ENCODE data around the gene MYBL2.

GRCh38 chr20:43653966-43654365 is 12.9 kb upstream of the MYBL2 start:
- TF ChIP-seq CTCF (IDR thresholded peaks at IDR 0.05) (no peak), USF2 (IDR thresholded peaks at IDR 0.05; ENCODE audit: borderline replicate concordance, low read depth, low read length) (no peak)
- TF ChIP-seq, protein P1, sequence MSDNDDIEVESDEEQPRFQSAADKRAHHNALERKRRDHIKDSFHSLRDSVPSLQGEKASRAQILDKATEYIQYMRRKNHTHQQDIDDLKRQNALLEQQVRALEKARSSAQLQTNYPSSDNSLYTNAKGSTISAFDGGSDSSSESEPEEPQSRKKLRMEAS (IDR thresholded peaks at IDR 0.05; ENCODE audit: low read depth) = no peak
- TF ChIP-seq, protein P2, sequence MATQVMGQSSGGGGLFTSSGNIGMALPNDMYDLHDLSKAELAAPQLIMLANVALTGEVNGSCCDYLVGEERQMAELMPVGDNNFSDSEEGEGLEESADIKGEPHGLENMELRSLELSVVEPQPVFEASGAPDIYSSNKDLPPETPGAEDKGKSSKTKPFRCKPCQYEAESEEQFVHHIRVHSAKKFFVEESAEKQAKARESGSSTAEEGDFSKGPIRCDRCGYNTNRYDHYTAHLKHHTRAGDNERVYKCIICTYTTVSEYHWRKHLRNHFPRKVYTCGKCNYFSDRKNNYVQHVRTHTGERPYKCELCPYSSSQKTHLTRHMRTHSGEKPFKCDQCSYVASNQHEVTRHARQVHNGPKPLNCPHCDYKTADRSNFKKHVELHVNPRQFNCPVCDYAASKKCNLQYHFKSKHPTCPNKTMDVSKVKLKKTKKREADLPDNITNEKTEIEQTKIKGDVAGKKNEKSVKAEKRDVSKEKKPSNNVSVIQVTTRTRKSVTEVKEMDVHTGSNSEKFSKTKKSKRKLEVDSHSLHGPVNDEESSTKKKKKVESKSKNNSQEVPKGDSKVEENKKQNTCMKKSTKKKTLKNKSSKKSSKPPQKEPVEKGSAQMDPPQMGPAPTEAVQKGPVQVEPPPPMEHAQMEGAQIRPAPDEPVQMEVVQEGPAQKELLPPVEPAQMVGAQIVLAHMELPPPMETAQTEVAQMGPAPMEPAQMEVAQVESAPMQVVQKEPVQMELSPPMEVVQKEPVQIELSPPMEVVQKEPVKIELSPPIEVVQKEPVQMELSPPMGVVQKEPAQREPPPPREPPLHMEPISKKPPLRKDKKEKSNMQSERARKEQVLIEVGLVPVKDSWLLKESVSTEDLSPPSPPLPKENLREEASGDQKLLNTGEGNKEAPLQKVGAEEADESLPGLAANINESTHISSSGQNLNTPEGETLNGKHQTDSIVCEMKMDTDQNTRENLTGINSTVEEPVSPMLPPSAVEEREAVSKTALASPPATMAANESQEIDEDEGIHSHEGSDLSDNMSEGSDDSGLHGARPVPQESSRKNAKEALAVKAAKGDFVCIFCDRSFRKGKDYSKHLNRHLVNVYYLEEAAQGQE (IDR thresholded peaks at IDR 0.05; ENCODE audit: low read depth, low read length) = no peak

All from SK-N-SH (cell line).